Thoracic aorta (tissue), 2 donors: ENCODE results near the gene TRAPPC3L. TPM values are rescaled to one million over a fixed set of nuclear protein-coding genes. Genes with fewer than 3 reads are reported as not detected.

Experiments used
- ATAC-seq: fragments of 150-250 bp; one replicate; pipeline ENCODE4 v1.8.0; 2017; ENCODE audit warnings: low read depth; ENCODE audit not compliant: insufficient number of reproducible peaks, low FRiP score
- DNase-seq: peaks from one replicate; pipeline ENCODE4 v3.0.0-alpha.2; 2020; ENCODE audit warnings: low spot score
- H3K27ac ChIP-seq, 2 donors: fragments of 200-600 bp; sonication (generic); 1 replicate in 1 of 2; 2 replicates in 1 of 2; pipeline ENCODE4 v1.5.1; 2016; ENCODE audit warnings: mild to moderate bottlenecking in 2 of 2, moderate library complexity in 2 of 2
- H3K27me3 ChIP-seq: fragments of 200-600 bp; sonication (generic); replicated peaks from 2 replicates; pipeline ENCODE4 v1.6.0; 2016; ENCODE audit warnings: mild to moderate bottlenecking; ENCODE audit not compliant: insufficient read depth
- H3K36me3 ChIP-seq: fragments of 200-600 bp; sonication (generic); one replicate; pipeline ENCODE4 v1.5.1; 2016
- H3K4me1 ChIP-seq, 2 donors: fragments of 200-600 bp; sonication (generic); 1 replicate in 1 of 2; 2 replicates in 1 of 2; pipeline versions ENCODE4 v1.5.1 to v1.6.0; 2016; ENCODE audit warnings: low read depth in 2 of 2, mild to moderate bottlenecking in 1 of 2; ENCODE audit not compliant: control insufficient read depth in 1 of 2
- H3K4me3 ChIP-seq: fragments of 200-600 bp; sonication (generic); 2 replicates; pipeline ENCODE4 v1.5.1; 2016; ENCODE audit warnings: mild to moderate bottlenecking
- H3K9me3 ChIP-seq: fragments of 200-600 bp; sonication (generic); 2 replicates; pipeline ENCODE4 v1.5.1; 2016
- total RNA-seq, 2 donors: library from RNA; depleted of rRNA; stranded (reverse); fragments of >200 nt; gene quantifications; one replicate each; pipeline versions ENCODE4 v1.1.0 to v1.2.3, GENCODE V29; 2016
- TF ChIP-seq, protein P1 (sequence below): fragments of 200-600 bp; sonication (generic); IDR thresholded peaks from one replicate; pipeline ENCODE4 v1.5.1; 2019; ENCODE audit warnings: antibody characterized with exemption

Gene TRAPPC3L
- total RNA-seq, 2 donors from 2014 or later, result not detected

DNA sequence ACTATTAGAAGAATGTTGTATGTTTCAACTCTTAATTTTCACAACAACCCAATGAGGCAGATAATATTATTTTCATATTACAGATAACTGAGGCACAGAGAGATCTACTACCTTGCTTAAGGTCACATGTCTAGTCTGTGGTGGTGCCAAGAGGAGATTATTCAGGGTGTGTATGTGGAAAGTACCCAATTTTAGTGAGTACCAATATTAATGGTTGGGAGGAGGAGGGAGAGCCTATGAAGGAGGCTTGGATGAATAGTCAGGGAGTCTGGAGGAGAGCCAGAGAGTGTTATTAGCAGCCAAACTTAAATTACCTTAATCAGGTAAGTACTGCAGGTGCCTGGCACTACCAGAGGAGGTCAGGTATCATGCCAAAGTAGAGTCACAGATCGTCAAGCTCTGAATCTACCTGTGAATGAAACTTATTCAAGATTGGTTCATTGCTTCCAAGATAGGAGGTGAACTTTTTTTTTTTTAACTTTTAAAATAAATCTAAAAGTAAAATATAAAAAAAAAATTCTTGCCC is 95.2 kb downstream of the TRAPPC3L start:
- H3K27me3 ChIP-seq, result no peaks in the 10 kb centered on the region
- TF ChIP-seq, protein P1, sequence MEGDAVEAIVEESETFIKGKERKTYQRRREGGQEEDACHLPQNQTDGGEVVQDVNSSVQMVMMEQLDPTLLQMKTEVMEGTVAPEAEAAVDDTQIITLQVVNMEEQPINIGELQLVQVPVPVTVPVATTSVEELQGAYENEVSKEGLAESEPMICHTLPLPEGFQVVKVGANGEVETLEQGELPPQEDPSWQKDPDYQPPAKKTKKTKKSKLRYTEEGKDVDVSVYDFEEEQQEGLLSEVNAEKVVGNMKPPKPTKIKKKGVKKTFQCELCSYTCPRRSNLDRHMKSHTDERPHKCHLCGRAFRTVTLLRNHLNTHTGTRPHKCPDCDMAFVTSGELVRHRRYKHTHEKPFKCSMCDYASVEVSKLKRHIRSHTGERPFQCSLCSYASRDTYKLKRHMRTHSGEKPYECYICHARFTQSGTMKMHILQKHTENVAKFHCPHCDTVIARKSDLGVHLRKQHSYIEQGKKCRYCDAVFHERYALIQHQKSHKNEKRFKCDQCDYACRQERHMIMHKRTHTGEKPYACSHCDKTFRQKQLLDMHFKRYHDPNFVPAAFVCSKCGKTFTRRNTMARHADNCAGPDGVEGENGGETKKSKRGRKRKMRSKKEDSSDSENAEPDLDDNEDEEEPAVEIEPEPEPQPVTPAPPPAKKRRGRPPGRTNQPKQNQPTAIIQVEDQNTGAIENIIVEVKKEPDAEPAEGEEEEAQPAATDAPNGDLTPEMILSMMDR, result no peak
- H3K27ac ChIP-seq, result no peak overlapping the region
- no peaks in the 10 kb centered on the region for H3K9me3 ChIP-seq
- no peak overlapping the region for H3K4me3 ChIP-seq
- DNase-seq (no peak), ATAC-seq (no peak)
- peaks cover 6 to 14% of the 10 kb centered on the region in 2 donors for H3K4me1 ChIP-seq
- no peaks in the 10 kb centered on the region for H3K36me3 ChIP-seq

DNA sequence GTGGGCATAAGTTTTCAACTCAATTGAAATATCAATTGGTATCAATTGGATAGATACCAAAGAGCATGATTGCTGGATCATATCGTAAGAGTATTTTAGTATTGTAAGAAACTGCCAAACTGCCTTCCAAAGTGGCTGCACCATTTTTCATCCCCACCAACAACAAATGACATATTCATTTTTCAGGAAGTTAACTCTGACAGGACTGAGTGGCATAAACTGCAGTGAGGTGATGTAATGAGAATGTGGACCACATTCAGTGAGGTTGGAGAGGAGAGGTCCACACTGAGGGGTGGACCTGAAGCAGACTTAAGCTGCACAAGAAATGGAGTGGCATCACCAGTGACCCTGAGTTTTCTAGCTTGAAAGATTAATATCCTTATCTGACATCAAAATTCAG is 95.9 kb downstream of the TRAPPC3L start:
- no peak overlapping the region for H3K4me3 ChIP-seq
- DNase-seq (no peak), ATAC-seq (no peak)
- peaks cover 6 to 14% of the 10 kb centered on the region in 2 donors for H3K4me1 ChIP-seq
- TF ChIP-seq, protein P1, result no peak
- H3K27me3 ChIP-seq, result no peaks in the 10 kb centered on the region
- no peak overlapping the region for H3K27ac ChIP-seq
- no peaks in the 10 kb centered on the region for H3K9me3 ChIP-seq
- no peaks in the 10 kb centered on the region for H3K36me3 ChIP-seq

GRCh38 chr6:116447496-116448011 is 97.9 kb downstream of the TRAPPC3L start:
- TF ChIP-seq, protein P1, result no peak
- peak; percentile 14 for ATAC-seq
- H3K4me1 ChIP-seq, result peaks cover 18 to 25% of the 10 kb centered on the region in 2 donors
- H3K4me3 ChIP-seq, result peak overlapping the region; percentile 37
- no peaks in the 10 kb centered on the region for H3K9me3 ChIP-seq
- no peaks in the 10 kb centered on the region for H3K36me3 ChIP-seq
- H3K27ac ChIP-seq, result peak overlapping the region in 1 of 2 donors; percentile 29
- no peak for DNase-seq
- H3K27me3 ChIP-seq, result no peaks in the 10 kb centered on the region

GRCh38 chr6:116447052-116447451 is 98.4 kb downstream of the TRAPPC3L start:
- no peaks in the 10 kb centered on the region for H3K36me3 ChIP-seq
- TF ChIP-seq, protein P1, result no peak
- H3K9me3 ChIP-seq, result no peaks in the 10 kb centered on the region
- ATAC-seq, result no peak
- H3K27ac ChIP-seq, result no peak overlapping the region
- H3K4me1 ChIP-seq, result peaks cover 18 to 25% of the 10 kb centered on the region in 2 donors
- no peaks in the 10 kb centered on the region for H3K27me3 ChIP-seq
- DNase-seq, result no peak
- no peak overlapping the region for H3K4me3 ChIP-seq

- DNase-seq (no peak), ATAC-seq (no peak)
- H3K4me1 ChIP-seq, result peaks cover 18 to 25% of the 10 kb centered on the region in 2 donors
- no peaks in the 10 kb centered on the region for H3K36me3 ChIP-seq
- TF ChIP-seq, protein P1, result no peak
- H3K27me3 ChIP-seq, result no peaks in the 10 kb centered on the region
- no peak overlapping the region for H3K27ac ChIP-seq
- no peaks in the 10 kb centered on the region for H3K9me3 ChIP-seq
- no peak overlapping the region for H3K4me3 ChIP-seq
Observed at GRCh38 chr6:116446399-116446798, 99.1 kb downstream of the TRAPPC3L start.
